Breast epithelium (tissue), 4 donors: ENCODE results near the gene ILRUN. TPM values are rescaled to one million over a fixed set of nuclear protein-coding genes. Genes with fewer than 3 reads are reported as not detected.

Experiments used
- DNase-seq, 2 donors: peaks; one replicate each; pipeline ENCODE4 v3.0.0-alpha.2; 2019; ENCODE audit warnings: low spot score in 2 of 2
- H3K27ac ChIP-seq, 2 donors: fragments of 200-600 bp; sonication (generic) in 1 of 2; one replicate each; pipeline ENCODE4 v1.5.1; 2016 to 2019; ENCODE audit warnings: mild to moderate bottlenecking in 1 of 2
- H3K27me3 ChIP-seq, 2 donors: fragments of 200-600 bp; sonication (generic) in 1 of 2; one replicate each; pipeline versions ENCODE4 v1.5.1 to v1.6.0; 2017 to 2019; ENCODE audit warnings: control low read depth in 1 of 2, mild to moderate bottlenecking in 1 of 2
- H3K36me3 ChIP-seq: fragments of 200-600 bp; one replicate; pipeline ENCODE4 v1.5.1; 2019
- H3K4me1 ChIP-seq, 2 donors: fragments of 200-600 bp; sonication (generic); one replicate each; pipeline ENCODE4 v1.5.1; 2016 to 2019; ENCODE audit warnings: control low read depth in 1 of 2
- H3K4me3 ChIP-seq, 3 donors: fragments of 200-600 bp; sonication (generic); 1 replicate in 2 of 3; 2 replicates in 1 of 3; pipeline ENCODE4 v1.5.1; 2016 to 2019; ENCODE audit warnings: mild to moderate bottlenecking in 3 of 3, moderate library complexity in 2 of 3
- H3K9me3 ChIP-seq, 2 donors: fragments of 200-600 bp; sonication (generic) in 1 of 2; one replicate each; pipeline ENCODE4 v1.5.1; 2016 to 2019; ENCODE audit warnings: control low read depth in 1 of 2
- CTCF ChIP-seq, 3 donors: fragments of 450-650 bp; IDR thresholded peaks; one replicate each; pipeline ENCODE4 v1.5.1; 2016 to 2017; ENCODE audit warnings: antibody characterized with exemption in 3 of 3, mild to moderate bottlenecking in 3 of 3, moderate library complexity in 3 of 3
- POLR2A ChIP-seq: fragments of 450-650 bp; IDR thresholded peaks from one replicate; pipeline ENCODE4 v1.6.1; 2016; ENCODE audit warnings: antibody characterized with exemption, mild to moderate bottlenecking, moderate library complexity
- POLR2AphosphoS5 ChIP-seq, 3 donors: sonication (generic); formaldehyde crosslinking; IDR thresholded peaks; one replicate each; pipeline ENCODE4 v1.6.1; 2017; ENCODE audit warnings: antibody characterized with exemption in 3 of 3
- intact Hi-C: fragments of 100-400 bp; cut with DNase I; formaldehyde crosslinking; loops from one replicate; pipeline ENCODE4 v1.15.1; 2023; ENCODE audit warnings: low total_unique reads
- total RNA-seq, 3 donors: library from RNA; depleted of rRNA; stranded (reverse); fragments of >200 nt; gene quantifications; one replicate each; pipeline ENCODE4 v1.1.0, GENCODE V29; 2016

The ILRUN gene
- total RNA-seq, 3 donors from 2014 or later = 58.3 to 87.1 (median 63.7) TPM

GRCh38 chr6:34709386-34709785, 12.8 kb upstream of the ILRUN start:
- peak overlapping the region; percentile 54 to 66 for H3K27ac ChIP-seq
- no peaks in the 10 kb centered on the region for H3K9me3 ChIP-seq
- H3K4me3 ChIP-seq = no peak overlapping the region
- no peaks in the 10 kb centered on the region for H3K27me3 ChIP-seq
- intact Hi-C loops = no loop called here
- no peaks in the 10 kb centered on the region for H3K36me3 ChIP-seq
- no peaks in the 10 kb centered on the region for H3K4me1 ChIP-seq
- TF ChIP-seq POLR2AphosphoS5 (IDR thresholded peaks at IDR 0.05) (no peak), CTCF (IDR thresholded peaks at IDR 0.05) (no peak), POLR2A (no peak)
- DNase-seq = peak in 1 of 2 donors; percentile 61

GRCh38 chr6:34705241-34705640, 8.7 kb upstream of the ILRUN start:
- no peak for DNase-seq
- intact Hi-C loops = no loop called here
- Histone ChIP-seq H3K36me3 (no peaks in the 10 kb centered on the region), H3K4me1 (no peaks in the 10 kb centered on the region), H3K27ac (no peak overlapping the region), H3K27me3 (no peaks in the 10 kb centered on the region), H3K4me3 (no peak overlapping the region), H3K9me3 (no peaks in the 10 kb centered on the region)
- no peak for TF ChIP-seq POLR2AphosphoS5 (IDR thresholded peaks at IDR 0.05)
- no peak for TF ChIP-seq POLR2A
- TF ChIP-seq CTCF (IDR thresholded peaks at IDR 0.05) = no peak

- no peak for TF ChIP-seq POLR2A
- no peak for TF ChIP-seq CTCF (IDR thresholded peaks at IDR 0.05)
- no peak for TF ChIP-seq POLR2AphosphoS5 (IDR thresholded peaks at IDR 0.05)
- intact Hi-C loops = no loop called here
- DNase-seq = no peak
- H3K27ac ChIP-seq = no peak overlapping the region
- H3K4me1 ChIP-seq = no peaks in the 10 kb centered on the region
- no peak overlapping the region for H3K4me3 ChIP-seq
- no peaks in the 10 kb centered on the region for H3K9me3 ChIP-seq
- H3K36me3 ChIP-seq = no peaks in the 10 kb centered on the region
- H3K27me3 ChIP-seq = no peaks in the 10 kb centered on the region
Measured at GRCh38 chr6:34701199-34701598, 4.6 kb upstream of the ILRUN start.

- DNase-seq = no peak
- Histone ChIP-seq H3K4me1 (peaks cover 0 to 12% of the 10 kb centered on the region in 2 donors), H3K9me3 (no peaks in the 10 kb centered on the region), H3K36me3 (no peaks in the 10 kb centered on the region), H3K27me3 (no peaks in the 10 kb centered on the region), H3K27ac (peak overlapping the region in 1 of 2 donors; percentile 99), H3K4me3 (no peak overlapping the region)
- intact Hi-C loops = no loop called here
- TF ChIP-seq CTCF (IDR thresholded peaks at IDR 0.05) (no peak), POLR2AphosphoS5 (IDR thresholded peaks at IDR 0.05) (no peak), POLR2A (no peak)
Measured at GRCh38 chr6:34697904-34698559, 1.5 kb upstream of the ILRUN start.

GRCh38 chr6:34697544-34697836, 923 bp upstream of the ILRUN start:
- TF ChIP-seq POLR2A (no peak), CTCF (IDR thresholded peaks at IDR 0.05) (no peak), POLR2AphosphoS5 (IDR thresholded peaks at IDR 0.05) (no peak)
- Histone ChIP-seq H3K9me3 (no peaks in the 10 kb centered on the region), H3K27me3 (no peaks in the 10 kb centered on the region), H3K36me3 (no peaks in the 10 kb centered on the region), H3K4me1 (peaks cover 0 to 12% of the 10 kb centered on the region in 2 donors), H3K4me3 (peak overlapping the region; percentile 64 to 97 (median 86)), H3K27ac (peak overlapping the region; percentile 92 to 99)
- no peak for DNase-seq
- intact Hi-C loops = no loop called here
